H1 (cell line): ENCODE data around the gene TMEM40. TPM values are rescaled to one million over a fixed set of nuclear protein-coding genes. Genes with fewer than 3 reads are reported as not detected.

Source experiments
- CBX8 ChIP-seq: fragments of 300-800, 300-1000 bp; sonication (generic); IDR thresholded peaks from 2 replicates; pipeline ENCODE4 v1.7.1; 2016; ENCODE audit warnings: low read depth, low read length, borderline replicate concordance
- CEBPB ChIP-seq: IDR thresholded peaks from 2 replicates; pipeline ENCODE4 v1.6.1; 2012; ENCODE audit warnings: low read depth, low read length
- CHD2 ChIP-seq: IDR thresholded peaks from 2 replicates; pipeline ENCODE4 v1.6.1; 2012; ENCODE audit warnings: low read length, improper control_type of control experiment
- RXRA ChIP-seq: IDR thresholded peaks from 2 replicates; pipeline ENCODE4 v1.6.1; 2011; ENCODE audit warnings: low read depth, mild to moderate bottlenecking, low read length, moderate library complexity; ENCODE audit not compliant: insufficient read depth
- SAP30 ChIP-seq: fragments of 300-600 bp; sonication (generic); IDR thresholded peaks from 2 replicates; pipeline ENCODE4 v1.7.1; 2012; ENCODE audit warnings: low read length, moderate library complexity, mild to moderate bottlenecking, inconsistent platforms; ENCODE audit not compliant: insufficient read depth, insufficient replicate concordance
- polyA plus RNA-seq, 7 experiments: library from polyadenylated mRNA; depleted of rRNA in 3 of 7; stranded (reverse) in 5 of 7; unstranded in 2 of 7; fragments of >200 nt in 5 of 7; fragments of 200-250 nt in 2 of 7; gene quantifications; 1 replicate in 5 of 7; 2 replicates in 1 of 7; 4 replicates in 1 of 7; pipeline versions ENCODE4 v1.2.1 to v1.2.3, GENCODE V29; 2011 to 2013; ENCODE audit warnings: missing spikeins in 2 of 7, mixed read lengths in 2 of 7
- total RNA-seq: library from RNA; stranded (reverse); fragmentation: NEBNext Ultra II Directional; extraction: Animal tissue kit (Norgen Biotek cat#: 25700); gene quantifications from 2 replicates; pipeline ENCODE4 v1.2.1, GENCODE V29; 2021
- TF ChIP-seq, protein P1 (sequence below): fragments of 300-600 bp; sonication (generic); IDR thresholded peaks from 2 replicates; pipeline ENCODE4 v1.7.1; 2012; ENCODE audit warnings: low read length, moderate library complexity, mild to moderate bottlenecking, inconsistent platforms; ENCODE audit not compliant: insufficient replicate concordance

The TMEM40 gene
- total and polyA plus RNA-seq, 2 of the 8 experiments (the other 6 are each of a cell fraction or from before 2014, with no cell fraction given), result 0.18 TPM; not detected in 1

GRCh38 chr3:12727481-12727880 is 31.6 kb downstream of the TMEM40 start (continued):
- TF ChIP-seq, protein P1, sequence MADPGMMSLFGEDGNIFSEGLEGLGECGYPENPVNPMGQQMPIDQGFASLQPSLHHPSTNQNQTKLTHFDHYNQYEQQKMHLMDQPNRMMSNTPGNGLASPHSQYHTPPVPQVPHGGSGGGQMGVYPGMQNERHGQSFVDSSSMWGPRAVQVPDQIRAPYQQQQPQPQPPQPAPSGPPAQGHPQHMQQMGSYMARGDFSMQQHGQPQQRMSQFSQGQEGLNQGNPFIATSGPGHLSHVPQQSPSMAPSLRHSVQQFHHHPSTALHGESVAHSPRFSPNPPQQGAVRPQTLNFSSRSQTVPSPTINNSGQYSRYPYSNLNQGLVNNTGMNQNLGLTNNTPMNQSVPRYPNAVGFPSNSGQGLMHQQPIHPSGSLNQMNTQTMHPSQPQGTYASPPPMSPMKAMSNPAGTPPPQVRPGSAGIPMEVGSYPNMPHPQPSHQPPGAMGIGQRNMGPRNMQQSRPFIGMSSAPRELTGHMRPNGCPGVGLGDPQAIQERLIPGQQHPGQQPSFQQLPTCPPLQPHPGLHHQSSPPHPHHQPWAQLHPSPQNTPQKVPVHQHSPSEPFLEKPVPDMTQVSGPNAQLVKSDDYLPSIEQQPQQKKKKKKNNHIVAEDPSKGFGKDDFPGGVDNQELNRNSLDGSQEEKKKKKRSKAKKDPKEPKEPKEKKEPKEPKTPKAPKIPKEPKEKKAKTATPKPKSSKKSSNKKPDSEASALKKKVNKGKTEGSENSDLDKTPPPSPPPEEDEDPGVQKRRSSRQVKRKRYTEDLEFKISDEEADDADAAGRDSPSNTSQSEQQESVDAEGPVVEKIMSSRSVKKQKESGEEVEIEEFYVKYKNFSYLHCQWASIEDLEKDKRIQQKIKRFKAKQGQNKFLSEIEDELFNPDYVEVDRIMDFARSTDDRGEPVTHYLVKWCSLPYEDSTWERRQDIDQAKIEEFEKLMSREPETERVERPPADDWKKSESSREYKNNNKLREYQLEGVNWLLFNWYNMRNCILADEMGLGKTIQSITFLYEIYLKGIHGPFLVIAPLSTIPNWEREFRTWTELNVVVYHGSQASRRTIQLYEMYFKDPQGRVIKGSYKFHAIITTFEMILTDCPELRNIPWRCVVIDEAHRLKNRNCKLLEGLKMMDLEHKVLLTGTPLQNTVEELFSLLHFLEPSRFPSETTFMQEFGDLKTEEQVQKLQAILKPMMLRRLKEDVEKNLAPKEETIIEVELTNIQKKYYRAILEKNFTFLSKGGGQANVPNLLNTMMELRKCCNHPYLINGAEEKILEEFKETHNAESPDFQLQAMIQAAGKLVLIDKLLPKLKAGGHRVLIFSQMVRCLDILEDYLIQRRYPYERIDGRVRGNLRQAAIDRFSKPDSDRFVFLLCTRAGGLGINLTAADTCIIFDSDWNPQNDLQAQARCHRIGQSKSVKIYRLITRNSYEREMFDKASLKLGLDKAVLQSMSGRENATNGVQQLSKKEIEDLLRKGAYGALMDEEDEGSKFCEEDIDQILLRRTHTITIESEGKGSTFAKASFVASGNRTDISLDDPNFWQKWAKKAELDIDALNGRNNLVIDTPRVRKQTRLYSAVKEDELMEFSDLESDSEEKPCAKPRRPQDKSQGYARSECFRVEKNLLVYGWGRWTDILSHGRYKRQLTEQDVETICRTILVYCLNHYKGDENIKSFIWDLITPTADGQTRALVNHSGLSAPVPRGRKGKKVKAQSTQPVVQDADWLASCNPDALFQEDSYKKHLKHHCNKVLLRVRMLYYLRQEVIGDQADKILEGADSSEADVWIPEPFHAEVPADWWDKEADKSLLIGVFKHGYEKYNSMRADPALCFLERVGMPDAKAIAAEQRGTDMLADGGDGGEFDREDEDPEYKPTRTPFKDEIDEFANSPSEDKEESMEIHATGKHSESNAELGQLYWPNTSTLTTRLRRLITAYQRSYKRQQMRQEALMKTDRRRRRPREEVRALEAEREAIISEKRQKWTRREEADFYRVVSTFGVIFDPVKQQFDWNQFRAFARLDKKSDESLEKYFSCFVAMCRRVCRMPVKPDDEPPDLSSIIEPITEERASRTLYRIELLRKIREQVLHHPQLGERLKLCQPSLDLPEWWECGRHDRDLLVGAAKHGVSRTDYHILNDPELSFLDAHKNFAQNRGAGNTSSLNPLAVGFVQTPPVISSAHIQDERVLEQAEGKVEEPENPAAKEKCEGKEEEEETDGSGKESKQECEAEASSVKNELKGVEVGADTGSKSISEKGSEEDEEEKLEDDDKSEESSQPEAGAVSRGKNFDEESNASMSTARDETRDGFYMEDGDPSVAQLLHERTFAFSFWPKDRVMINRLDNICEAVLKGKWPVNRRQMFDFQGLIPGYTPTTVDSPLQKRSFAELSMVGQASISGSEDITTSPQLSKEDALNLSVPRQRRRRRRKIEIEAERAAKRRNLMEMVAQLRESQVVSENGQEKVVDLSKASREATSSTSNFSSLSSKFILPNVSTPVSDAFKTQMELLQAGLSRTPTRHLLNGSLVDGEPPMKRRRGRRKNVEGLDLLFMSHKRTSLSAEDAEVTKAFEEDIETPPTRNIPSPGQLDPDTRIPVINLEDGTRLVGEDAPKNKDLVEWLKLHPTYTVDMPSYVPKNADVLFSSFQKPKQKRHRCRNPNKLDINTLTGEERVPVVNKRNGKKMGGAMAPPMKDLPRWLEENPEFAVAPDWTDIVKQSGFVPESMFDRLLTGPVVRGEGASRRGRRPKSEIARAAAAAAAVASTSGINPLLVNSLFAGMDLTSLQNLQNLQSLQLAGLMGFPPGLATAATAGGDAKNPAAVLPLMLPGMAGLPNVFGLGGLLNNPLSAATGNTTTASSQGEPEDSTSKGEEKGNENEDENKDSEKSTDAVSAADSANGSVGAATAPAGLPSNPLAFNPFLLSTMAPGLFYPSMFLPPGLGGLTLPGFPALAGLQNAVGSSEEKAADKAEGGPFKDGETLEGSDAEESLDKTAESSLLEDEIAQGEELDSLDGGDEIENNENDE, result no peak
- TF ChIP-seq CHD2 (no peak), SAP30 (no peak), CBX8 (no peak), CEBPB (no peak), RXRA (no peak)
